ENCODE data around the gene IL1RN. TPM values are rescaled to one million over a fixed set of nuclear protein-coding genes. Genes with fewer than 3 reads are reported as not detected.

IL1RN gene, protein sequence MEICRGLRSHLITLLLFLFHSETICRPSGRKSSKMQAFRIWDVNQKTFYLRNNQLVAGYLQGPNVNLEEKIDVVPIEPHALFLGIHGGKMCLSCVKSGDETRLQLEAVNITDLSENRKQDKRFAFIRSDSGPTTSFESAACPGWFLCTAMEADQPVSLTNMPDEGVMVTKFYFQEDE
- total RNA-seq, result under 1 TPM in 1 of 2 experiments, not detected in 1; 0.25 TPM

DNA sequence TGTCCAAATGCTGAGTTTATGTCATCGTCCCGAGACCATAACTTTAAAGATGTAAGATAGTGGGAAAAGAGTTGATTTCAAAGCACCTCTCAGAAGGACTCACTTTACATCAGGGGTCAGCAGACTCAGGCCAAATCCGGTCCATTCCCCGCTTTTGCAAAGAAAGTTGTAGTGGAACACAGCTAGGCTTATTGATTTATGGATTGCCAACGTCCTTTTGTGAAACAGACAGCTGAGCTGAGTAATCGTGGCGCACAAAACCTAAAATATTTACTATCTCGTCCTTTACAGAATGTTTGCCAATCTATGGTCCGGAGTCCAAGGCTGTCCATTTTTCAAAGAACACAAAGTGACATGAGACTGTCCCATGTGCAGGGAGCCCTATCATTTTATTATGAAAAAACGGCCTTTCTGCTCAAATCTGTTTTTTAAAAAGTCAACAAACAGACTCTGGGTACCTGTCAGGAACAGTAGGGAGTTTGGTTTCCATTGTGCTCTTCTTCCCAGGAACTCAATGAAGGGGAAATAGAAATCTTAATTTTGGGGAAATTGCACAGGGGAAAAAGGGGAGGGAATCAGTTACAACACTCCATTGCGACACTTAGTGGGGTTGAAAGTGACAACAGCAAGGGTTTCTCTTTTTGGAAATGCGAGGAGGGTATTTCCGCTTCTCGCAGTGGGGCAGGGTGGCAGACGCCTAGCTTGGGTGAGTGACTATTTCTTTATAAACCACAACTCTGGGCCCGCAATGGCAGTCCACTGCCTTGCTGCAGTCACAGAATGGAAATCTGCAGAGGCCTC, at the start of gene IL1RN:
IL1RN (plus strand) TSS at position 754 of the 801 bp plus-strand sequence; CDS start at position 781, 27 bp downstream.

DNA sequence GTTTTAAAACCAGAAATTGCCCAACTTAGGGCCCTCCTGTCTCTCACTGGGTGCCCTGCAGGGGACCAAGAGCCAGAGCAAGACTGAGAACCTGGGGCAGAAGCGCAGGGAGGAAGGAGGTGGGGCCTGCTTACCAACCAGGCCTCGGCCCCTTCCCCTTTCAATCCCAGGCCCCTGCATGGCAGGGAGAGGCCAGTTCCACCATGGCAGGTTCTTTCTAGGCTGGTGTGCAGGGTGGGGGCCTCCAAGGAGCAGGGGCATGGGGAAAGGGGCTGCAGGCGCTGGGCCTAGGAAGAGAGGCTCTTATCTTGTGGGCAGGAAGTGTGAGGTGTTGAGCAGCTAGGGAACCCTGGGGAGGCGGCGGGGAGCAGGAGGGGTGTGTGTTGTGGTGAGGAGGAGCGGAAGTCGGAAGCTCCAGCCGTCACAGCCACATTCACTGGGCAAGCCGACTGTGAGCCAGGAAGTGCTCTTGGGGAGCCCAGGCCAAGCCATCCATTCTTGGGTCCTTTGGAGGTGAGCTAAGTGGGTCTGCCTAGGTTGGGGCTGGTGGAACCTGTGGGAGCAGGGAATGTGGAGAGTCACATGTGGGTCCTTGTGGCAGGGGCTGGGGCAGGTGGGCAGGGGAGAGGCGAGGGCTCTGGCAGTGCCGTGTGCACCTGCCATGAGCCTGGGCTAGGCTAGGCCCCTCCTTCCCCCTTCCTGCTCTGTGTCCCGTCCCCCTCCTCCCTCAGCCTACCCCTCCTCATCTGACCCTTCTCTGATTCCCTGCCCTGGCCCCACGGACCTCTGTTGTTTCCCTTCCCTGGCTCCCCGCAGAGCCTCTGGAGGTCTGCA, 46.4 kb downstream of the IL1RN start, which contains the start of gene PSD4:
PSD4 (plus strand) TSS at position 430 of the 834 bp plus-strand sequence. CDS start 8,486 bp downstream, outside the sequence.

Other genes with a start within 250 kb of the IL1RN start
- gene IL37, start 216.4 kb upstream of the IL1RN start, total RNA-seq, result under 1 TPM in 1 of 2 experiments, not detected in 1; 0.50 TPM
- gene IL36G, start 149.6 kb upstream of the IL1RN start, total RNA-seq, result not detected
- gene IL36A, start 122.1 kb upstream of the IL1RN start, total RNA-seq, result not detected
- not detected for gene IL36B, start 74.7 kb upstream of the IL1RN start, total RNA-seq
- gene IL36RN, start 68.4 kb upstream of the IL1RN start, total RNA-seq, result not detected
- not detected for gene IL1F10, start 59.6 kb upstream of the IL1RN start, total RNA-seq
- gene PSD4, start 46.4 kb downstream of the IL1RN start, total RNA-seq, result 100 to 1,000 TPM; 287 to 290 TPM
- 1 to 10 TPM; 1.6 to 1.9 TPM for gene PAX8, start 151.3 kb downstream of the IL1RN start, total RNA-seq